Activated CD8-positive, alpha-beta memory T cell treated with anti-CD3 and anti-CD28 coated beads for 36 hours (primary cell): ENCODE data around the gene ZNF827. TPM values are rescaled to one million over a fixed set of nuclear protein-coding genes. Genes with fewer than 3 reads are reported as not detected.

Experiments used
- CTCF ChIA-PET: fragments of 350-600 bp; sonication (Branson Sonifier 250); formaldehyde crosslinking; loops from one replicate; lab custom pipeline; 2021; ENCODE audit warnings: antibody characterized with exemption; lab: Charles Lee
- POLR2A ChIA-PET: fragments of 350-600 bp; sonication (Branson Sonifier 250); formaldehyde crosslinking; loops from one replicate; lab custom pipeline; 2021; ENCODE audit warnings: antibody characterized with exemption; lab: Charles Lee
- total RNA-seq, 2 experiments: library from RNA; stranded (reverse); gene quantifications; one replicate each; pipeline ENCODE4 v1.2.3, GENCODE V29; 2021

ZNF827 gene
- total RNA-seq, 2 experiments from 2014 or later = 29.8 to 30.3 TPM

DNA sequence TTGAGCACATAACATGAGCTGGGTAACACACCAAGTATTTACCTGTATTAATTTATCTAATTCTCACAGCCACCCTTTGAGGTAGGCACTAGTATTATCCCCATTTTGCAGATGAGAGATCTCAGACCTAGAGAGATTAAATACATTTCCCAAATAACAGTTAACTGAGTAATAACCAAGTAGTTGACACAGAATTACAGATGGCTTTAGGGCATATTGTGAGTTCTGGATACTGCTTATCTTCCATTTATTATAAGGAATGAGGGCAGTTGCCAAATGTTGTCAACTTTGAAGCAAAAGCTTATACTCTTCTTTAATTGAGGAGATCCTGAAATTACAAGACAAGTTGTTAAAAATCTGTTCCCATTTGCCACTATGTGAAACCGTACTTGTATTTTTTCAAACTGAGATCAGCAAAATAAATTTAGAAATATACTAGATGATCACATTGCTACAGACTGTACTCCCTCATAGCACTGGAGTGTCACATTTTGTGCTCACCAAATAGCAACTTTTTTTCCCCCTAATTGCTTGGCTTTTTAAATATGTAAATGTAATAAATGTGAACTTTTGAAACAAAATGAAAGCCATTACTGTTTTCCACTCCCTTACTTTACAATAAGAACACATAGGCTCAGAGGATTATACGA is 62.0 kb downstream of the ZNF827 start:
- POLR2A ChIA-PET = interaction anchor here (0.5 kb wide), 1 partner anchor 312 kb away, joined by 4 read pairs; no protein-coding TSS in a partner anchor
- CTCF ChIA-PET = no interaction called here

DNA sequence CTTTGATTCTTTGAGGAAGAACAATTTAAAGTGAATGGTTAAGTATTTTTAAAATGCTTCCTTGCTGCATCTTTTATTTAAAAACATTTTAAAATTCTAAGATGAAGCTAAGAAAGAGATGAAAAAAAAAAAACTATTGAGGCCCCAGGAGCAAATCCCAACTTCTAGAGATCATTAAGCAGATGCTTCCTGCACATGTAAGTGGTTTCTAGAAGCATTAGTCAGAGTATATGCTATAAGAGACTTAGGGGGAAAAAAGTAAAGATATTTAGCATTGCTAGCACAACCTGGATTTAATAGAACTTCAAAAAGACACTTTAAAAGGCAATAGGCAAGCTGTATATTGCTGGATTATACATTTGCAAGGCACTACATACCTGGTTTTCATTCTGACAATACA is 64.7 kb downstream of the ZNF827 start:
- ChIA-PET CTCF (no interaction called here), POLR2A (interaction anchor here (0.6 kb wide), 1 partner anchor 593 kb away, joined by 3 read pairs; no protein-coding TSS in a partner anchor)

DNA sequence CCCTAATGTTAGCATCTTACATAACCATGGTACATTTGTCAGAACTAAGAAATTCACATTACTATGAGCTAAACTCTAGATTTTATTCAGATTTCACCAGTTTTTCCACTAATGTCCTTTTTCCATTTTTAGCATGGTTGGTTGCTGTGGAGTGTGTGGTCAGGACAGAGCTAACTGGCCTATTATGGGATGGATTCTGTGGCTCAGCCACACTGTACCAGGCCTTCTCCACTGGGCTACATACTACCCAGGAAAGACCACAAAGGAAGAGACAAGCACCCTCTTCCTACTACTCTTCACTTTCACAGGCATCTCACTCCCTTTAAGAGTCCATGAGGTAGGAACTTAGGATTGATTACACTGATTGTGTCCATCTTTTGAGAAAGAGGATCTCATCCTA is 67.4 kb downstream of the ZNF827 start:
- ChIA-PET CTCF (interaction anchor here (0.6 to 0.9 kb wide), 2 partner anchors 19 to 42 kb away, joined by 3 to 4 read pairs; no protein-coding TSS in a partner anchor), POLR2A (no interaction called here)

DNA sequence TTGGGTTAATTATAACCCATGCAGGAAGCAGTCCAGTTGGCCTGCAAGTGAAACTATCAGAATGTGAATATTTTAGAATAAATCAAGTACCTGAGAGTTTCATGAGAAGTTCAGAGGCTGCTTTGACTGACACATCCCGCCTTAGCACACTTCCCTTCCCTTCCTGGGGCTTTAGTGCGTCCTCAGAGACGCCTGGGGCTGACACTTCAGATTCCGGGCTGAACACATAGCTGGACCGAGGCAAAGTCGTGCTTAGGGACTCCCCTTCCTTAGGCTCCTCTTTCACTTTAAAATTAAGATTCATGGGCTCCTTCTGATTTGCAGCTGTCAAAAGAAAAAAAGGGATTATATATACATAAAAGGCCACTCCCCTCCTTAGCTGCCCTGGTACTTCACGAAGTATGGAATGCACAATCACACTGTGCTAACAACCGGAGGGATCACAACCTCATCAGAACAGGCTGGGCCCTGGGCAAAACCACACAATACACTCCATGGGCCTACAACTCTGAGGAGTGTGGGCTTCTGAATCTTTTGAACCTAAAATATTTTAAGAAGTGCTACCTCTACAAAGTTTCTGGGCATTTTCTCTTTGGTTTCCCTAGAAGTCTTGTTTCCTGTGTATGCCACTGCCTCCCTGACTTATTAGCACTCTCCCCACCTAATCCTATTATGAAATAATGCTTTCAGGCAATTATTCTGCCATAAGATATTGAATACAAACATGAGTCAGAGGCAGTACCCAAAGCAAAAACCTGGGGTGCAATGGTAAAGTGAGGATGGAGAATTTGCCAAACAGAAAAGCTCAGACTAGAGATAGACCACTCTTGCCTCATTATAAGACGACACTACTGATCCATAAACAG is 68.2 kb downstream of the ZNF827 start:
- CTCF ChIA-PET = interaction anchor here (0.9 kb wide), 1 partner anchor 19 kb away, joined by 3 read pairs; no protein-coding TSS in a partner anchor
- POLR2A ChIA-PET = no interaction called here

DNA sequence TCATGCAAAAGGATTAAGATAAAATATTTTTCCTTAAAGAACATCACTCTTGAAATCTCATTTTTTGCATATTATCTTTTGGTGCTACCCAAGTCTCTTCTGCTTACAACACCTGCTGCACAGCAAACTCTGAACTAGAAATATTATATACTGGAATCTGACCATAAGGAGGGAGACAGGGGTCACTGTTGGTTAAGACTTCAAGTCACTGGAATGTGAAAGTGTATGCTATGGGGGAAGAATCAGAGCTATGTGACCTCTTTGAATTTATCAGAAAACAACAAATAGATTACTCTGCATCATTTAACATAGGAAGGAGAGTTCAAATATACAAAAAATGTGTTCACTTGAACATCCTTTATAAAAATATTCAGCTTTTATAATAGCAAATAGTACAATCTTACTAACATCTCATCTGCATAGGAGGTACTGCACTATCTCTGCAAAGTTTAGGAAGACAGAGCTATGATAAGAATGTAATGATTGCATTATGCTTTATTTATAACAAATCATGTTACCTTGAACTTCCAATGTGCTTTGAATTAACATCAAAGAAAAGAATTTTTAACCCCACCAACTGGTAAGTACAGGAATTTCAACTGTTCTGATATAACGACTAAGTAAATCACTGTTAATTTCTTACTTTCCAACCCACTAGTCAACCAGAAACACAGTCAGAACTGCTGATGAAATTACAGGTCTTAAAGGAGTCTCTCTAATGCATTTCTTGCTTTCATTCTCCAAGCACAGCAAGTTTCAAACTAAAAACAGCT is 69.8 kb downstream of the ZNF827 start:
- ChIA-PET POLR2A (no interaction called here), CTCF (no interaction called here)

GRCh38 chr4:145867406-145867805 is 71.2 kb downstream of the ZNF827 start:
- ChIA-PET POLR2A (no interaction called here), CTCF (no interaction called here)

- ChIA-PET POLR2A (no interaction called here), CTCF (no interaction called here)
Measured at GRCh38 chr4:145866991-145867390, 71.6 kb downstream of the ZNF827 start.

GRCh38 chr4:145865274-145865941 is 73.2 kb downstream of the ZNF827 start:
- POLR2A ChIA-PET = interaction anchor here (0.6 kb wide), 1 partner anchor 656 kb away, joined by 3 read pairs; no protein-coding TSS in a partner anchor
- CTCF ChIA-PET = no interaction called here

DNA sequence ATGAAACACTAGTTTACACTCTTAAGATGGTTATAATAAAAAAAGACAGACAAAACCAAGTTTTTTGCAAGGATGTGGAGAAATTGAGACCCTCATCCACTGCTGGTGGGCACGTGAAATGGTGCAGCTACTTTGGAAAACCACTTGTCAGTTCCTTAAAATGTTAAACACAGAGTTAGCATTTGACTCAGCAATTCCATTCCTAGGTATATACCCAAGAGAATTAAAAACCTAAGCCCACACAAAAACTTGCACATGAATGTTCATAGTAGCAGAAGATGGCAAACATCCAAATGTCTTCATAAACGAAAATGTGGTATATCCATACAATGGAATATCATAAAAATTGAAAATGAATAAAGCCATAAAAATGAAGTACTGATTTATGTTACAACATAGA is 75.4 kb downstream of the ZNF827 start:
- ChIA-PET POLR2A (no interaction called here), CTCF (no interaction called here)

DNA sequence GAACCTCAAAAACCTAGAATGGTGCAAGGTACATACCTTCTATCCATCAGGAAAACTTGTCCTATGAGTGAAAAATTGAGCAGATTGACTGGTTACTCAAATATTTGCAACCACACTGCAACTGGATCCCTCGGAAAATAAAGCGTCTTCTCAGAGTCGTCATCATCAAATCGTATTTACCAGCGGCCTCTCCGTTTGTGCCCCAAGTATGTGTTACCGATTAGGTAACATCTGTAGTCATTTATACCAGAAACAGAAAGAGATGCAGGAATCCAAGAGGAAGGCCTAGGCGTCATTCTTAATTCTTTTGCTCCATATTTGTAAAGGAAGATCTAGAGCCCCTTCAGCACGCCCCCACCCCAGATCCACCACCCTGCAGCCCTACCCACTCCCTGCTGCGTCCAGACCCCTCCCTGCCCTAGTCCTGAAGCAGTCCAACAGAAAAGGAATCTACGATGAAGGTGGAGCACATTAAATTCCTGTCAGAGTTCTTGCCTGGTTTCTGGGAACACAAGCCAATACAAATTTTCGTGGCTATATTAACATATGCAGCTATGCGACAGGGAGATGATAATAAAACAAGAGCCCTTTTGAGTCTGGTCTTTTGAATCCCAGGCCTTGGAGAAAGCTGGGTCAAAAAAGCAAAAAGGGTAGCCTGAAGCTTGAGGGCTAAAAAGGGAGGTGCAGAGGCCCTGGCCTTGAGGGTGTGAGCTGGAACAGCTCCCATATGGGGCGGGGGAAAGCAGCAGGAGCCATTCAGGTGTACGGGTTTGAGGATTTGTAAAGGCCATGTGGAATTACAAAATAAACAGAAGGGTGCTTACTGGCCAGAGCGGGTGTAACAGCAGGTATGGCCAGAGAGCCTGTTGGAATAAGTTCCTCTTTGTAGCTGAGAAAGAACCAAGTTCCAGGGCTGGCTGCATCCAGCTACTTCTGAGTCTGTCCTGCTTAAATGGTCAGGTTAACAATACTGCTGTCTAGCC is 77.0 kb downstream of the ZNF827 start:
- ChIA-PET CTCF (no interaction called here), POLR2A (no interaction called here)

DNA sequence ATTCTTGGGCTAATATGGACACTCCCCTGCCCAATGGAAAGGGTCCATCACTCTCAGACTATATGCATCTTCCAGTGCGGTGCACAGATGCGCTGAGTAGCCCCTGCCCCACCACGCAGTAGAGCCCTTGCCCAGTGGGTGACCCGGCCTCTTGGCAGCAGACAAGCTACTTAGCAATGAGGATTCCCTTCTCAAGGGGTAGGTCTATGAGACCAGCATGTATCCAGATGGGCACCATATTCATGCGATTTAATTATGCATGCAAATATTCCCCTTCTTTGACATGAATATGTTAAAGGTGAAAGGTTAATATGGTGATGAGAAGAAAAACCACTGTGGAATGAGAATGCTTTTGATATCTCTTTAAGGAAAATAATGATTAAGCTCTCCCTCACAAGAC is 77.7 kb downstream of the ZNF827 start:
- POLR2A ChIA-PET = no interaction called here
- CTCF ChIA-PET = no interaction called here

DNA sequence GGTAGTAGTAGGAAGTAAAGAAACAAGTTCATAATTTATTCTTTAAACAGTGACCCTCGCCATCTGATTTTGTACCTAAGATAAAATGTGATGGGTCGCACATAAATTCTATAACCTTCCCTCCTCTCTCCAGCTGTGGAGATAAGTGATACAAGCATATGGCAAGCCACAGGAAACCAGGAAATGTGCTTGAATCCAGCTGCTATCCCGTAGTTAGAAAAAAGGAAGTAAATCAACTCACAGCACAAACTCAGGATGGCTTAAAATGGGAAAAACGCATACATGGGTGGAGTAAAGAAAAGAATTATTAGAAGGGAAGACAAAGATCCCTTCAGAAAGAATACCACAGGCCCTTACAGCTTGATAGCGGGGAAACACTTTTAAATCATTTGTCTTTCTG is 78.2 kb downstream of the ZNF827 start:
- CTCF ChIA-PET = no interaction called here
- POLR2A ChIA-PET = no interaction called here

DNA sequence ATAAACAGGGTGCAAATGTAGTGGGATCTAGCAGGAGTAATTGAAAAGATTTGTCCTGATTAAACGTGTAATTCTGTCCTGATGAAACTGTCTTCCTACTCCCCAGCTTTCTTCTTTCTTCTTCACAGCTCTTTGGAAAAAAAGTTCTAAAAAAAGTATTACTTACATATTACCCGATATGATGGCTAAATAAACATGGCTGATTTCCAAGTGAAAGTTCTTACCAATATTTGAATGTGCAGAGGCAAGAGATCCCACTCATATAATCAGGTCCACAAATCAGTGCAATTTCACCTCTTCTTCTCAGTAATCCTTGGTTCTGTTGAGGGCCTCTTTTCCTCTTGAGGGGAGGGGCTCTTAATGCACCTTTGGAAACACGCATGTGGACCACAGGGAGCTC is 78.7 kb downstream of the ZNF827 start:
- POLR2A ChIA-PET = no interaction called here
- CTCF ChIA-PET = no interaction called here

GRCh38 chr4:145859426-145859825 is 79.2 kb downstream of the ZNF827 start:
- POLR2A ChIA-PET = no interaction called here
- CTCF ChIA-PET = no interaction called here

GRCh38 chr4:145852256-145852839 is 86.3 kb downstream of the ZNF827 start:
- ChIA-PET POLR2A (no interaction called here), CTCF (no interaction called here)

DNA sequence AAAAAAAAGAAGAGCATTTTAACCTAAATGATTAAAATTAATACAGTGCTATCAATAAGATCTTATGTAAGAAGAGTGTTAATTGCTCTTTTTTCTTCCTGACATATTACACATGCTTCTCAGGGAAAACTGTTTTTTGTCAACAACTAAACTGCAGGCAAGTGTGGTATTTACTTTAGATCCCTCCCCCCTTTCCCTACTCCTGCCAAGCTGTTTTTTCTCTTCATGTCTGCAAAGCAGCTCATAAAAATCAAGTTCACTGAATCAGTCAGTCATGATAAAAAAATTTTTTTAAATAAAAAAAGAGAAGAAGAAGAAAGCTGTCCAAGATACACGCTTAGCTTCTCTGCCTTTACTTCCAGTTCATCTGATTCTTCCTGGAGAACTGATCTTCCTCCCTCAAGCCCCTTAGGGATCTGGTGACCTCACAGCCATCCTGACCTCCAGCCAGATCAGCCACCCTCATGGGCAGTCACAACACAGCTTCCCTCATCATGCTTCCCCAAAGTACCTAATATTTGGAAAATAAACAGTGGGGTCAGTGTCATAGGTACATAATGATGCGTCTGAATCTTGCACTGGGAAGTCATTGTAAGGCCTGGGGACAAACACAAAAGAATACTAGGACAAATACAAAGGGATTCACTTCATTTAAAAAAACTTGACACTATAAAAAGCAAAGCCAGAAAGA is 87.0 kb downstream of the ZNF827 start:
- ChIA-PET POLR2A (no interaction called here), CTCF (no interaction called here)

- POLR2A ChIA-PET = no interaction called here
Measured at GRCh38 chr4:145847764-145848163, 90.9 kb downstream of the ZNF827 start.

More at GRCh38 chr4:145847764-145848163, 90.9 kb downstream of the ZNF827 start:
- CTCF ChIA-PET = no interaction called here
